HCT116 (cell line): ENCODE results near the gene LGR6. TPM values are rescaled to one million over a fixed set of nuclear protein-coding genes. Genes with fewer than 3 reads are reported as not detected.

Source experiments
- ATAC-seq: fragments of 200-7000 bp; cut with Tn5 transposase; 2 replicates; pipeline ENCODE4 v1.9.1; 2020; ENCODE audit warnings: mild to moderate bottlenecking, moderate library complexity
- BruUV-seq: library from RNA; stranded (reverse); fragments of 400-500 nt; replicated peaks from 2 replicates; lab custom pipeline; 2021; lab: Mats Ljungman, UMichigan
- CTCF ChIA-PET: fragments of 300-600 bp; sonication (Branson Sonifier 250); formaldehyde crosslinking; loops from one replicate; lab custom pipeline; 2021; ENCODE audit warnings: antibody characterized with exemption; lab: Charles Lee
- POLR2A ChIA-PET: fragments of 300-600, 350-600 bp; sonication (Branson Sonifier 250); formaldehyde crosslinking; loops from one replicate; lab custom pipeline; 2021; ENCODE audit warnings: antibody characterized with exemption; lab: Charles Lee
- RAD21 ChIA-PET, 2 experiments: fragments of 300-600 bp; sonication (Branson Sonifier 250); formaldehyde crosslinking; loops; one replicate each; lab custom pipeline; 2023; ENCODE audit warnings: low total read pairs in 2 of 2; ENCODE audit not compliant: uncharacterized antibody in 2 of 2, unreplicated experiment in 2 of 2, low non-redundant PET in 1 of 2; lab: Charles Lee
- DNase-seq: peaks from one replicate; pipeline ENCODE4 v3.0.0-alpha.2; 2010; ENCODE audit warnings: low read depth, low spot score
- H2AFZ ChIP-seq: fragments of 200-600 bp; shearing (Covaris generic), sonication (generic); 2 replicates; pipeline ENCODE4 v1.6.1; 2017; ENCODE audit warnings: low read depth, mixed run types, mixed read lengths, antibody characterized with exemption, low read length; ENCODE audit not compliant: poor library complexity, severe bottlenecking
- H3K27ac ChIP-seq: 2 replicates; pipeline ENCODE4 v1.5.1; 2012; ENCODE audit warnings: low read depth, low read length
- H3K27me3 ChIP-seq: fragments of 200-600 bp; sonication (generic); 2 replicates; pipeline ENCODE4 v1.6.1; 2016; ENCODE audit warnings: mixed run types, low read length, mixed read lengths; ENCODE audit not compliant: insufficient read depth
- H3K36me3 ChIP-seq, 2 experiments: fragments of 200-500 bp in 1 of 2; fragments of 200-600 bp in 1 of 2; sonication (Bioruptor generic) in 1 of 2; sonication (generic) in 1 of 2; 2 replicates each; pipeline versions ENCODE4 v1.5.1 to v1.6.1; 2014 to 2016; ENCODE audit warnings: low read length in 2 of 2, inconsistent platforms in 1 of 2, mixed read lengths in 1 of 2, mixed run types in 1 of 2; ENCODE audit not compliant: insufficient read depth in 2 of 2, control insufficient read depth in 1 of 2
- H3K4me1 ChIP-seq, 2 experiments: fragments of 200-600 bp in 1 of 2; sonication (generic) in 1 of 2; 2 replicates each; pipeline versions ENCODE4 v1.5.1 to v1.6.1; 2012 to 2017; ENCODE audit warnings: low read length in 2 of 2, inconsistent platforms in 1 of 2, mild to moderate bottlenecking in 1 of 2, mixed read lengths in 1 of 2, mixed run types in 1 of 2, moderate library complexity in 1 of 2; ENCODE audit not compliant: insufficient read depth in 2 of 2, control insufficient read depth in 1 of 2
- H3K4me2 ChIP-seq: fragments of 200-600 bp; sonication (generic); 2 replicates; pipeline ENCODE4 v1.6.1; 2017; ENCODE audit warnings: mixed run types, low read length, mixed read lengths
- H3K4me3 ChIP-seq, 2 experiments: fragments of 200-600 bp in 1 of 2; sonication (generic) in 1 of 2; replicated peaks in 1 of 2; 2 replicates each; pipeline ENCODE4 v1.5.1; 2011 to 2016; ENCODE audit warnings: low read length in 2 of 2, control low read depth in 1 of 2, low read depth in 1 of 2, mild to moderate bottlenecking in 1 of 2, mixed read lengths in 1 of 2, mixed run types in 1 of 2
- H3K79me2 ChIP-seq: fragments of 200-600 bp; sonication (generic); 2 replicates; pipeline ENCODE4 v1.6.1; 2017; ENCODE audit warnings: mild to moderate bottlenecking, mixed run types, low read length, moderate library complexity, mixed read lengths; ENCODE audit not compliant: insufficient read depth
- H3K9ac ChIP-seq: fragments of 200-600 bp; sonication (generic); 2 replicates; pipeline ENCODE4 v1.6.1; 2016; ENCODE audit warnings: low read length, mixed read lengths
- H3K9me2 ChIP-seq: fragments of 200-600 bp; sonication (generic), shearing (Covaris generic); 2 replicates; pipeline ENCODE4 v1.6.1; 2017; ENCODE audit warnings: mixed run types, mild to moderate bottlenecking, moderate library complexity; ENCODE audit not compliant: insufficient read depth
- H3K9me3 ChIP-seq, 2 experiments: fragments of 200-500 bp in 1 of 2; fragments of 200-600 bp in 1 of 2; sonication (Bioruptor generic) in 1 of 2; sonication (generic) in 1 of 2; 2 replicates each; pipeline ENCODE4 v1.6.1; 2014 to 2017; ENCODE audit warnings: low read length in 2 of 2, mixed read lengths in 2 of 2, inconsistent platforms in 1 of 2, low read depth in 1 of 2, mild to moderate bottlenecking in 1 of 2, mixed run types in 1 of 2, moderate library complexity in 1 of 2; ENCODE audit not compliant: control insufficient read depth in 1 of 2, insufficient read depth in 1 of 2
- H4K20me1 ChIP-seq: fragments of 200-600 bp; sonication (generic), shearing (Covaris generic); 2 replicates; pipeline ENCODE4 v1.6.1; 2017; ENCODE audit warnings: mixed run types, mild to moderate bottlenecking, moderate library complexity; ENCODE audit not compliant: insufficient read depth
- MAX ChIP-seq: IDR thresholded peaks from 2 replicates; pipeline ENCODE4 v1.6.1; 2012
- POLR2AphosphoS5 ChIP-seq: IDR thresholded peaks from 2 replicates; pipeline ENCODE4 v1.6.1; 2011; ENCODE audit warnings: mild to moderate bottlenecking, low read depth, low read length, moderate library complexity
- SP1 ChIP-seq: IDR thresholded peaks from 2 replicates; pipeline ENCODE4 v1.6.1; 2012; ENCODE audit warnings: low read depth
- TCF7L2 ChIP-seq: IDR thresholded peaks from 2 replicates; pipeline ENCODE4 v1.7.0; 2011; ENCODE audit warnings: borderline replicate concordance, inconsistent platforms; ENCODE audit not compliant: insufficient read depth, insufficient read length; ENCODE audit errors: extremely low read depth
- YY1 ChIP-seq: IDR thresholded peaks from 2 replicates; pipeline ENCODE4 v1.6.1; 2011; ENCODE audit warnings: low read length, low read depth, moderate library complexity, mild to moderate bottlenecking; ENCODE audit not compliant: insufficient replicate concordance; ENCODE audit errors: extremely low read depth
- ZBTB33 ChIP-seq: IDR thresholded peaks from 2 replicates; pipeline ENCODE4 v1.6.1; 2011; ENCODE audit warnings: mild to moderate bottlenecking, low read length, moderate library complexity; ENCODE audit not compliant: insufficient replicate concordance; ENCODE audit errors: extremely low read depth
- ZFX ChIP-seq: fragments of 450-650 bp; IDR thresholded peaks from 2 replicates; pipeline ENCODE4 v1.6.1; 2017
- intact Hi-C: fragments of 100-400 bp; cut with micrococcal nuclease; formaldehyde crosslinking; loops from 2 replicates; pipeline ENCODE4 v1.10.0; 2022
- total RNA-seq: library from RNA; stranded (reverse); gene quantifications from one replicate; pipeline ENCODE4 v1.2.1, GENCODE V29; 2021; ENCODE audit not compliant: unreplicated experiment

LGR6 gene
- total RNA-seq, 1 experiment from 2014 or later, result 0.20 TPM

- ChIA-PET POLR2A (no interaction called here), CTCF (interaction anchor here (1.0 to 1.6 kb wide), 2 partner anchors 9 to 10 kb away, joined by 3 to 5 read pairs; no protein-coding TSS in a partner anchor), RAD21 (no interaction called here)
- H3K27me3 ChIP-seq, result no peaks in the 10 kb centered on the region
- no peak for DNase-seq
- H3K36me3 ChIP-seq, result no peaks in the 10 kb centered on the region
- peak within 1 kb of the TSS; percentile 77 for H3K4me3 ChIP-seq
- H3K79me2 ChIP-seq, result peaks cover 42% of the 10 kb centered on the region
- peak within 1 kb of the TSS; percentile 86 for H3K27ac ChIP-seq
- H3K9me3 ChIP-seq, result no peaks in the 10 kb centered on the region
- peak; percentile 84 for ATAC-seq
- intact Hi-C loops, result no loop called here
- H2AFZ ChIP-seq, result peak within 1 kb of the TSS; percentile 4
- H3K4me2 ChIP-seq, result peak within 1 kb of the TSS; percentile 95
- BruUV-seq, result no TSS peak
- H3K4me1 ChIP-seq, result peaks cover 5 to 20% of the 10 kb centered on the region in 2 experiments; a peak in 3 of 4 replicates
- H3K9me2 ChIP-seq, result no peaks in the 10 kb centered on the region
- peak within 1 kb of the TSS; percentile 83 for H3K9ac ChIP-seq
- H4K20me1 ChIP-seq, result no peaks in the 10 kb centered on the region
- TF ChIP-seq SP1 (no peak), YY1 (peak; percentile 39), ZBTB33 (peak; percentile 8), POLR2AphosphoS5 (peak; percentile 74; the same call in 1 of the 2 replicates), ZFX (peak; percentile 94), TCF7L2 (no peak), MAX (peak; percentile 44; the same call in 1 of the 2 replicates)
Measured at GRCh38 chr1:202144402-202145067, 49.1 kb upstream of the LGR6 start, which contains the start of gene ARL8A. TSS of gene ARL8A (minus strand) at chr1:202144737. CDS start at chr1:202144572, 165 bp downstream.
